GM18502 (cell line): ENCODE data around the gene ZCWPW1.
"Not testable (repeated sequence)": the region's sequence is repeated elsewhere in the genome, so short reads cannot be mapped to it uniquely, and the experiment has no call there.

Experiments used
- ATAC-seq: cut with Tn5 transposase; IDR thresholded peaks from one replicate; pipeline ENCODE4 v1.9.1; 2021; ENCODE audit warnings: mild to moderate bottlenecking; ENCODE audit not compliant: unreplicated experiment, poor library complexity

The ZCWPW1 gene

DNA sequence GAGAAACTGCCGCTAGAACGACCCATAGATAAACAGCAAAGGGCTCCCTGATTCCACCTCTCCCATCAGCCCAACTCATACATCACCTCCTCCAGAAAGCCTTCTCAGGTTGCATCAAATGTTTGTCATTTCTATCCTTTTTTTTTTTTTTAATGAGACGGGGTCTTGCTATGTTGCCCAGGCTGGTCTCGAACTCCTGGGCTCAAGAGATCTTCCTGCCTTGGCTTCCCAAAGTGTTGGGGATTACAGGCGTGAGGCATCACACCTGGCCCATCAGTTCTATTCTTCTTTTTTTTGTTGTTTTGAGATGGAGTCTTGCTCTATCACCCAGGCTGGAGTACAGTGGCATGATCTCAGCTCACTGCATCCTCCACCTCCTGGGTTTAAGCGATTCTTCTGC is 28.5 kb upstream of the ZCWPW1 start:
- no peak for ATAC-seq

DNA sequence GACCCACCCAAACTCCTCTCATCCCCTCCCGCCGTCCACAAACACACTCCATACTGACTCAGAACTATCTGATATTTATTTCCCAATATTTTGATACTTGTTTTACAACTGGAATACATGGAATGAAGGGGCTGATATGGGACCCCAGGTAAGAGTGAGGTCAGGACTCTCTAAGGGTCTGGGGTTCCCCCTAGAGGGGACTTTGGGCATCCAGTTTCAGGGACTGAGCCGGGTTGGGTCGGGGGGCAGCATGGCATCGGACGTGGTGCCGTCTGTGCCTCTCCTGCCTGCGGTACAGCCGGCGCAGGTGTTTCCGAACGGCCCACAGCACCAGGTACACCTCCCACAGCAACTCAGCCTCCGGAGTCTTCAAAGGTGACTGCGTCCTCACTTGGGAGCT is 28.1 kb upstream of the ZCWPW1 start:
- ATAC-seq: no peak

DNA sequence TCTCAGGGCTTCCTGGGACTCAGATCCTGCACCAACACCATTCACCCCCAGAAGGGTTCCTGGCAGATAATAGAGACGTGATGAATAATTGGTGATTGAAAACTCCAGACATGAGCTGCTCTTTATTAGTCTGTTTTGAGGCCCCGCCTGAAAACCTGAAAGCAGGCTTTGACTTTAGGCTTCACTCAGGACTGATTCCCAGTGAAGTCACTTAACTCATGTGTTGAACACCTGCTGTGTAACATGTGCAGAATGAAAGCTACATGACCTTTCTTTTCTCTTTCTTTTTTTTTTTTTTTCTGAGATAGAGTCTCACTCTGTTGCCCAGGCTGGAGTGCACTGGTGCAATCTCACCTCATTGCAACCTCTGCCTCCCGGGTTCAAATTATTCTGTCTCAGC is 26.7 kb upstream of the ZCWPW1 start:
- no peak for ATAC-seq

DNA sequence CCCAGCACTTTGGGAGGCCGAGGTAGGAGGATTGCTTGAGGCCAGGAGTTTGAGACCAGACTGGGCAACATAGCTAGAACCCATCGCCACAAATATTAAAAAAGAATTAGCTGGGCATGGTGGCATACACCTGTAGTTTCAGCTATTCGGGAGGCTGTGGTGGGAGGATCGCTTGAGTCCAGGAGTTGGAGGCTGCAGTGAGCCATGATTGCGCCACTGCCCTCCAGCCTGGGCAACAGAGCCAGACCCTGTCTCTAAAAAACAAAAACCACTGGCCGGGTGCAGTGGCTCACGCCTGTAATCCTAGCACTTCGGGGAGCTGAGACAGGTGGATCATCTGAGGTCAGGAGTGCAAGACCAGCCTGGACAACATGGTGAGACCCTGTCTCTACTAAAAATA is 25.4 kb upstream of the ZCWPW1 start:
- not testable (repeated sequence) for ATAC-seq

DNA sequence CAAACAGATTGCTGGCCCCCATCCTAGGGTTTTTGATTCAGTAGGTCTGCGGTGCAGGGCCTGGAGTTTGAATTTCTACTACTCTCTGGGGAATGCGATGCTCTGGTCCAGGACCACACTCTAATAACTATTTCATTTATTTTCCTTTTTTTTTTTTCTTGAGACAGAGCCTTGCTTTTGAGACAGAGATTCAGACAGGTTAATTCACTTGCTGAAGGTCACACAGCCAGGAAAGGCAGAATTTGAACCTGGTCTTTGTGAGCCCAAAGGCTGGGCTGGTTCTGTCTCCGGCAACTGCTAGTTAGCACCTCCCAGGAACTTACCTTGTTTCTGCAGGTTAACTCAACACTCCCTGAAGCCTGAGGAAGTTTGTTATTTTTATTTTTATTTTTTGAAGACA is 24.0 kb upstream of the ZCWPW1 start:
- ATAC-seq: no peak

DNA sequence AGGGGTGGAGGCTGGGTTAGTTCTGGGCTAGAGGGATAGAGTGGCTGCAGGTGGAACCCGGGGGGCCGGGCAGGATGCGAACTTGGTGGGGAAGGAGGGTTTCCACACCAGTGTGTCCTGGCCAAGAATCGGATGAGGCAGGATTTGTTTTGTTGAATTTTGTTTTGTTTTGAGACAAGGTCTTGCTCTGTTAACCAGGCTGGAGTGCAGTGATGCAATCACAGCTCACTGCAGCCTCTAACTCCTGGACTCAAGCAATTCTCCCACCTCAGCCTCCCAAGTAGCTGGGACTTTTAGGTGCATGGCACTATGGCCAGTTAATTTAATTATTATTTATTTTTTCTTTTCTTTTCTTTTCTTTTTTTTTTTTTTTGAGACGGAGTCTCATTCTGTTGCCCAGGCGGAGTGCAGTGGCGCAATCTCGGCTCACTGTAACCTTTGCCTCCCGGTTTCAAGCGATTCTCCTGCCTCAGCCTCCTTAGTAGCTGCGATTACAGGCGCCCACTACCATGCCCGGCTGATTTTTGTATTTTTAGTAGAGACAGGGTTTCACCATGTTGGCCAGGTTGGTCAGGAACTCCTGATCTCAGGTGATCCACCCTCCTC is 20.8 kb upstream of the ZCWPW1 start:
- ATAC-seq: no peak

DNA sequence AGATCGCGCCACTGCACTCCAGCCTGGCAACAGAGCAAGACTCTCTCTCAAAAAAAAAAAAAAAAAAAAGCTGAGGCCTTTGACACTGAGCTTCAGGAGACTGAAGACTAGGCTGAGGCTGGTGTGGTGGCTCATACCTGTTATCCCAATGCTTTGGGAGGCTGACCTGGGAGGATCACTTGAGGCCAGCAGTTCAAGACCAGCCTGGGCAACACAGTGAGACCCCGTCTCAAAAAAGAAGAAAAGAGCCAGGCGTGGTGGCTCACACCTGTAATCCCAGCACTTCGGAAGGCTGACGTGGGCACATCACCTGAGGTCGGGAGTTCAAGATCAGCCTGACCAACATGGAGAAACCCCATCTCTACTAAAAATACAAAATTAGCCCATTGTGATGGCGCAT is 18.9 kb upstream of the ZCWPW1 start:
- ATAC-seq: not testable (repeated sequence)

DNA sequence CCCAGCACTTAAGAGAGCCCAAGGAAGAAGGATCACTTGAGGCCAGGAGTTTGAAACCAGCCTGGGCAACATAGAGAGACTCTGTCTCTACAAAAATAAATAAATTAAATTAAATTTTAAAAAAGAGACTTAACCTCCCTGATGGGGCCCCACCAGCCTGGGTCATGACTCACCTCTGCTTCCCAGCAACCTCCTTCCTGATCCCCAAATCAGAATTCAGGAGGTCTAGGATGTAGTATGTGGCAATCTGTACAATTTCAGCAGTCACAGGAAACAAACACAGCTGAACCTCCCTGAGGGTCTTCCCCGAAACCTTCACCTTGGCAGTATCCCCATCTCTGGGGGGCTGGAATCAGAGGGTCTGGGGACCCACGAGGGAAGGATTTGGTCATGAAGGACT is 17.5 kb upstream of the ZCWPW1 start:
- ATAC-seq: no peak

DNA sequence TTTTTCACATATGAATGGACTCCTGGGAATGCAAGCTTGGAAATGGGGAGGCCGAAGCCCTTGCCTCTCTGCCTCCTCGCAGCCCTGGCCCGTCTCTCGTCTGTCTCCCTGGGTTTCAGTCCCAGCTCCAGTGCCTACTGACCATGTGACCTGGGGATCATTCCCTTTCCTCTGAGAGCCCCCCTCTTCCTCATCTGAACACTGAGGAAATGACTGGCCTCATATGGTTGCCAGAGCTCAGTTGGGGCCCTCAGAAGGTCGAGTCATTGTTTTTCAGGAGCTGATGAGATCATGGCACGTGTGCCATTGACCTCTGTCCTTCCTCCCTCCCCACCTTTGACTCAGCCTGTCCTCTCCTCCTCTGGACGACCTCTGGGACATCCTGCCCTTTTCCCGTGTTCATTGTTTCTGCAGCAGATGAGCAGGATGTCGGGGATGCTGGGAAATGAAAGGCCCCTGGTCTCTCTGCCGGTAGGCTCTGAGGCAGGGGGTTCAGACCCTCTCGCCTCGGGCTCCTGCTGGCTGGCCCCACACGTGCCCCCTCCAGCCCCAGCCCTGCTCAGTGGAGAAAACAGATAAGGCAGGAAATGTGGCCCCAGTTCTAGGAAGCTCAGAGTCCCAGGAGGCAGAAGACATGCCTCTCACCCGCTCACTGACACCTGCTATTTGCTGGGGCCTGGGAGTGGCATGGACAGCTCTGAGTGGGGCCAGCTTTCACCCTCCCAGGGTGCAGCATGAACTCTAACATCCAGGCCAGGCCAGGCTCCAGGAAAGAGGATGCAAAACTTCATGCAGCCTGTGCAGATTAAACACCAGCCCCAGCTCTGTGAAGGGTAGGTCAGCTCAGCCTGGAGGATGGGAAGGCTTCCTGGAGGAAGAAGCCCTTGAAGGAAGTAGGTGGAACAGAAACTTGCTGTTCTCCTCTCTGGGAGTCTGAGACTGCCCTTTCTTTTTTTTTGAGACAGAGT is 16.1 kb upstream of the ZCWPW1 start:
- ATAC-seq: no peak

DNA sequence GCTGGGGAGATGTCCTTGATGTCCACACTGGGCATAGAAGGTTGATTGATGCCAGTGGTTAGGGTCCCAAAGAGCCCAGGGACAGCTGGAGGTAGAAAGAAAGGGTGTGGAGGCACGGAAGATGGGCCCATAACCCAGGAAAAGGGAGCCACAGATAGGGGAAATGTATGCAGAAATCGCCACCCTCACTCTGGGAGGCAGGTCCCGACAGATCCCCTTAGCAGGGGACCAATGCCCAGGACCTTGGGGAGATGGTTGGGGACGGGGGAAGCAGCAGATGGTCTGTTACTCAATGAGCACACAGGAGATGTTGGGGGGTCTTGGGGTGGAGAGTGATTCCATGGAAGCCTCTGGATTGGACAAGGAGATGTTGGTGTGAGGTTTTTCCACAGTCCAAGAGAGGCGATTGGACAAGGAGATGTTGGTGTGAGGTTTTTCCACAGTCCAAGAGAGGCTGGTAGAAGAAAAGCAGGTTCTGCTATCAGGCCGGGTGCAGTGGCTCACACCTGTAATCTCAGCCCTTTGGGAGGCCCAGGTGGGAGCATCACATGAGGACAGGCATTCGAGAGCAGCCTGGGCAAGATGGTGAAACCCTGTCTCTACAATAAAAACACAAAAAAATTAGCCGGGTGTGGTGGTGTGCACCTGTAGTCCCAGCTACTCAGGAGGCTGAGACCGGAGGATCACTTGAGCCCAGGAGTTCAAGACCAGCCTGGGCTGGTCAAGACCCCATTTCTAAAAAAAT is 14.8 kb upstream of the ZCWPW1 start:
- ATAC-seq: no peak

DNA sequence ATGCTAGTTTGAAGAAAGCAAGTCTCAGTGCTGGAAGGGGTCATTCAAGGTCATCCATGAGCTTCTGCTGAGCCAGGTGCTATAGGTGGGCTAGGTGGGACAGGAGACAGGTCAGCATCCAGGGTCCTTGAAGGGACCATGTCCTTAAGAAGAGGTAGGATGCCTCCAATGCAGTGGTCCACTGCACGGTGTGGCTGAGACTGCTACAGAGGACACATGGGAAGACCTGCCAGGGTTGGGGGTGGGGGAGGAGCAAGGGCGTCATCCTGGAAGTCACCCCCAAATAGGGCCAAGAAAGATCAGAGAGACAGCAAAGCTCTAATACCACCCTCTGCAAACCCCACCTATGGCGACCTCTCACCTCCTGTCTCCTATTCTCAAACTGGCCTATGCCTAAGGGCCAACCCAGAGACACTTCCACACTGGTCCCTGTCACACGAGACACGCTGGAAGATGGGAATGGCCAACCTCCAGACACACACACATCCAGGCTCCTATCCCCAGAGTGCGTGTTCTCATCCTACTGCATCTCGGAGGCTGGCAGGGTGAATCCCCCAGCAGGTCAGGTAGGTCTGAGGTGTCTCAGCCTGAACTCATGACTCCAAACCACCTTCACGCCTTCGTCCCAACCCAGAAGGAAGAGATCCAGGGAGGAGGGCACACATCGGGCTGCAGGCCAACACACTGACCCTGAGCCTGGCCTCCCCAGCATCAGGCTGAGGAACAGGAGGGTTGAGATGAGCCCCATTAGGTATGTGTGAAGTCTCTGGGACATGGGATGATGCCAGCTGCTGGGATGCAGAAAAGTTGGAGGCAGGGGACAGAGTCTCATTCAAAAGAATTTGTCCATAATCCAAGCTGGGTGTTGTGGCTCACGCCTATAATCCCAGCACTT is 13.4 kb upstream of the ZCWPW1 start:
- no peak for ATAC-seq

DNA sequence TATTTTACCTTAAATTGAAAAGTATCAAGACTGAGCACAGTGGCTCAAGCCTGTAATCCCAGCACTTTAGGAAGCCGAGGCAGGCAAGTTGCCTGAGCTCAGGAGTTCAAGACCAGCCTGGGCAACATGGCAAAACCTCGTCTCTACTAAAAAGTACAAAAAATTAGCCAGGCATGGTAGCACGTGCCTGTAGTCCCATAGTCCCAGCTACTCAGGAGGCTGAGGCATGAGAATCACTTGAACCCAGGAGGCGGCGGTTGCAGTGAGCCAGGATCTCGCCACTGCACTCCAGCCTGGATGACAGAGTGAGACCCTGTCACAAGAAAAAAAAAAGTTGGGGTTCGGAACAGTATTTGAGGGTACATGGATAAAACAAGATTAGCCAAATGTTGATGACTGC is 10.7 kb upstream of the ZCWPW1 start:
- not testable (repeated sequence) for ATAC-seq

DNA sequence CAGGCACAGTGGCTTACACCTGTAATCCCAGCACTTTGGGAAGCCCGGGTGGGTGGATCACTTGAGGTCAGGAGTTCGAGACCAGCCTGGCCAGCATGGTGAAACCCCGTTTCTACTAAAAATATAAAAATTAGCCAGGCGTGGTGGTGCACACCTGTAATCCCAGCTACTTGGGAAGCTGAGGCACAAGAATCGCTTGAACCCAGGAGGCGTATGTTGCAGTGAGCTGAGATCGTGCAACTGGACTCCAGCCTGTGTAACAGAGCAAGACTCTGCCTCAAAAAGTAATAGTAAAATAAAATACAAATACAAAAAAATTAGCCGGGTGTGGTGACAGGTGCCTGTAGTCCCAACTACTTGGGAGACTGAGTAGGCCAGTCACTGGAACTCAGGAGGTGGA is 10.2 kb upstream of the ZCWPW1 start:
- ATAC-seq: not testable (repeated sequence)

DNA sequence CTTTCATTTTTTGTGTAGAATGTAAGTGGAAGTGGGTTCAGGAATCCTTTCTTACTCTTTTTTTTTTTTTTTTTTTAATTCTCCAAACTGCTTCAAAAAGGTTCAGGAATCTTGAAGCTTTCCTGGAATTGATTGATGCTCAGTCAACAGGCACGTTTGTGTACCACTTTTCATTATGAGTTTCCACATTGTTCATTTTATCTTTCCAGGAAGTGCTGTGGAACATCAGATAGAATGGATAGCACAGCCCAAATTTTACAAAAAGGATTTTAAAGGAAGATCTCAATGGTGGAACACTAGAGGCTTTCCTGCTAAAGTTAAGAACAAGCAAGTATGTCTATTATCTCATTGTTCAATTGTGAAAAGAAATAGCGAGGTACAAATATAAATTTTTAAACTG is 9.7 kb upstream of the ZCWPW1 start:
- ATAC-seq: no peak

DNA sequence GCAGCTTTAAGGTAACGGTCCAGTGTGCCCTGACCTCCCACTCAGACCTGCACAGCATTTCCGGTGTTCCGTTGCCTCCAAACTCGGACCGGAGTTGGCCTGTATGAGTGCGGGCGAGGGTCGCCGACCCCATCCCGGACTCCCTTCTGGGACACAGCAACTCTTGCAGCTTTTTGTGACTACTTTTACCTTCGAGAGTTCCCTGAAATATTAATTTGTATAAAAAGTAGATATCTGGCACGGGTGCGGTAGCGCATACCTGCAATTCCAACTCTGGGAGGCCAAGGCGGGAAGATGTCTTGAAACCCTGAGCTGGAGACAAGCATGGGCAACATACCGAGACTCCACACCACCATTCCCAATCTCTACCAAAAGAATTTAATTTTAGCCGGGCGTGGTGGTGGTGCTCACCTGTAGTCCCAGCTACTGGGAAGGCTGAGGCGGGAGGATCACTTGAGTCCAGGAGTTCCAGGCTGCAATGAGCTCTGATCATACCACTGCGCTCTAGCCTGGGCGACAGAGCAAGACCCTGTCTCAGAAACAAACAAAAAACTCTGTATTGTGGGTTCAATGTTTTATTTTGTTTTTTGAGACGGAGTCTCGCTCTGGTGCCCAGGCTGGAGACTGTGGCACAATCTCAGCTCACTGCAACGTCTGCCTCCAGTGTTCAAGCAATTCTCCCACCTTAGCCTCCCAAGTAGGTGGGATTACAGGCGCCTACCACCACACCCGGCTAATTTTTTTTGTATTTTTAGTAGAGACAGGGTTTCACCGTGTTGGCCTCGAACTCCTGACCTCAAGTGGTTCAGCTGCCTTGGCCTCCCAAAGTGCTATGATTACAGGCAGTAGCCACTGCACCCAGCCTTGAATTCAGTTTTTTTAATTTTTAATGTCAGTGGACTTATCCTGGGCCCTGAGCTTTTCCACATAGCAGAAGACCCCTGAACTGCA is 8.9 kb upstream of the ZCWPW1 start:
- no peak for ATAC-seq

DNA sequence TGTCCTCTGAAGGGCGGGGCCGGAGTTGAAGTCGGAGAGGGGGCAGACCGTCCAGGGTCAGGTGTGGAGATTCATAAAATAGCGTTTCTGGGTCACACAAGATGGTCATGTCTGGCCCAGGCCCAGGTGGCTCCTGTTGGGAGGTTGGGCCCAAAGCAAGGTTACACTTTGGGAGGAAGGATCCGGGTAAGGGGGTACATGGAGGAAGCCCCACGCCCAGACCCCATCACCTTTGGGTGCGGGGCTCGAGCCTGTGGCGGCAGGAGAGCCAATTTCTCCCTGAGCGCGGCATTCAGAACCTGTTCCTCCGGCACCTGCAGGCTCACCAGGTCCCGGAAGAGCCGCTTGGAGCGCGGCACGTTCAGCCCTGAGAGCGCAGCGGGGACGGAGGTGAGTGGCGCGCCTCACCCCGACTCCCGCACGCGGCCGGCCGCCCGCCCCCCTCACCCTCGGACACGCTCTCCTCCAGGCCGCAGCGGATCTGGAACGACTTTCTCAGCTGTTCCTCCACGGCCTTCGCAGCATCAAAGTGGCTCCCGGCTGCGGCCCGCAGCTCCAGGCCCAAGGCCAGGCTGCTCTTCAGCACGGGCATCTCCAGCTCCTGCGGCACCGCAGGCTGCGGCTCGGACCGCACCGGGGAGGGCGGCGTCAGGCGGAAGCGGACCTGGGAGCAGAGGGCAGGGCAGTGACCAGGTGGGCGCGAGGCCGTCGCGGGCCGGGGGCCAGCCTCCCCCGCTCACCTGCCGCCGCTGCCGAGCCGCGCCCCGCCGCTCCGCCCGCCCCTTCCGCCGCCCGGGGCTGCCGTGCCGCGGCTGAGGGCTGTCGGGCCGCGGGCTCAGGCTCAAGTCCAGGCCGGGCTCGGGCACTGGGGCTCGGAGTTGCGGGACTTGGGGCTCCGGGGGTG is 7.2 kb upstream of the ZCWPW1 start:
- peak; percentile 28 for ATAC-seq

DNA sequence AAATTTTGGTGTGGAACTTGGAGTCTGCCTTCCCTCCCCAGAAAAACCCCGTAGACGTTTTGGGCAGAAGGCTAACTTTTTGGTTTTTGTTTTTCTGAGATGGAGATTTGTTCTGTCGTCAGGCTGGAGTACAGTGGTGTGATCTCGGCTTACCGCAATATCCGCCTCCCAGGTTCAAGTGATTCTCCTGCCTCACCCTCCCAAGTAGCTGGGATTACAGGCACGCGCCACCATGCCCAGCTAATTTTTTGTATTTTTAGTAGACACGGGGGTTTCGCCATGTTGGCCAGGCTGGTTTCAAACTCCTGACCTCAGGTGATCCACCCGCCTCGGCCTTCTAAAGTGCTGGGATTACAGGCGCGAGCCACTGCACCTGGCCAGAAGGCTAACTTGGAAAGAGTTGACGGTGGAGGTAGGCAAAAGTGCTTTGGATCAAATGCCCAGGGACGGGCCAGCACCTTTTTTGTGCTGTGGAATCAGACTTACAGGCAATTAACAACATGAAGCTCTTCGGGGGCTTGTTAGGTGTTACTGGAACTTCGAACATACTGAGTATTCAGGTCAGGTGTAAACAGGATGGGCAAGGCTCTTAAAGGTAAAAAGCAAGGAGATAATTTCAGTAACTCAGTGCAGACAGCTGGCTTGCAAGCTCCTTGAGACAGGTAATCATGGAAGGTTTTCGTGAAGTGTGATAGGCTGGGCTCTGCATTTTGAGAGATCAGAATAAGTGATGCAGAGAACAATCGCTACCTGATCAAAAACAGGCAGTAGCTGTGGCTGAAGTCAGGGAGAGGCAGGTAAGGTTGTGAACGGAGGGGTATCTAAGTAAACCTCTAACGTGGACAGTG is 6.0 kb upstream of the ZCWPW1 start:
- ATAC-seq: no peak
